GM19099 (cell line): ENCODE measurements around the gene SURF2.

Source experiments
- POLR2A ChIP-seq: IDR thresholded peaks from 3 replicates; pipeline ENCODE4 v1.6.1; 2011; ENCODE audit warnings: low read depth; ENCODE audit not compliant: insufficient read length; ENCODE audit errors: extremely low read depth

Gene SURF2

DNA sequence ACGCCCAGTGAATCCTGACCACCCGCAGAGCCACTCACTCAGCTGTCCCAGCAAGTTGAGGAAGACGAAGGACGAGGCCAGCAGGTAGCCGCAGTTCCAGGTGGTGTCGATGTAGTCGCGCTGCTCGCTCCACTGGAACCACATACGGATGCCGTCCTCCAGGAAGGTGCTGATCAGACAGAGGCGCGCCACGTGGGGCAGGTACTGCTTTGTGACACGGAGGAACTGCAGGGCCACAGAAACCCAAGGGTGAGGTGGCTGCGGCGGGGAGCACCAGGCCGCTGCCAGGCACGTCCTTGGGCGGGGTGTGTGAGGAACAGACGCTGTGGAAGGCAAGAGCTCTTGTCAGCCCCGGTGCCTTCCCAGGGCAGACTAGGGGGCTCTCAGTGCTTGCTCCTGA lies 10.9 kb downstream of the SURF2 start:
- no peak for TF ChIP-seq POLR2A

DNA sequence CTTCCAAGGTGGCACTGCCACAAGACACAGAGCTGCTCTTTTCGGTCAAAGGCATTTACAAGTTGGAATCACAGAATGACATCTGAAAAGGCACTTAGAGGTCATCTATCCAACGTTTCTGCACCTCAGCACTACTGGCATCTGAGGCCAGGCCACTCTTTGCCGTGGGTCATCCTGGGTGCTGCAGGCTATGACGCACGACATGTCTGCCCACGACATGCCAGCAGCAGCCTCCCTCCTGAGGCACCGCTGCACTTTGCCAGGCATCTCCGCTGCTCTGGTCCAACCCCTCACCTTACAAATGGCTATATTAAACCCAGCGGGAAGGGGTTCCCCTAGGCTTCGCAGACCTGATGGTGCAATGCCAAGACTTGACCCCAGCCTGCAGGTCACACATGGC lies 11.4 kb downstream of the SURF2 start:
- TF ChIP-seq POLR2A = no peak

DNA sequence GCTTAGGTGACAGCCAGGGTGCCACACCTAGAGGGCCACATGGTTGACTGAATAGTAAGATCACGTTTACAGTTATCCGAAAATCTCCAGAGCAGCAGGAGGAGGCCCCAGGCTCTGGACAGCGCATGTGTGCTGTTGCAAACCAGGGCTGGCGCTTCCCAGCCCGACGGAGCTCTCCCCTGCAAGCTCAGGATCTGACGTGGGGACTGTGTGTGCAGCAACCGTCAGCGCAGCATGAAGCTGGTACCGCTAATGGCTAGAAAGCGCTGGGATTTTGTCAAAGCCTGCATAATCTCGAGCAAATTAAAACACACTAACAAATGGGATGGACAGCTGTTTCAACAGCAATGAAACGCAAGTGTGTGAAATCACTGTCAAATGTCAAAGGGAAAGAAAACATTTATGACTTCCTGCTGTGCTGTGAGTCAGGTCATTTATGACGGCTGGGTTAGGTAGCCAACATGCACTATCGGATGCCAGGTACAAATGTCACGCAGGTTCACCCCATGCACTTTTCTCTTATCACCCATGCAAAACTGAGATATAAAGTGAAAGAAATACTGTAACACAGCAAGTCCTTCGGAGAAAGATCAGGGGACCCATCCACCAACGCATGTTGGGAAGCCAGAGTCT lies 12.0 kb downstream of the SURF2 start:
- no peak for TF ChIP-seq POLR2A

DNA sequence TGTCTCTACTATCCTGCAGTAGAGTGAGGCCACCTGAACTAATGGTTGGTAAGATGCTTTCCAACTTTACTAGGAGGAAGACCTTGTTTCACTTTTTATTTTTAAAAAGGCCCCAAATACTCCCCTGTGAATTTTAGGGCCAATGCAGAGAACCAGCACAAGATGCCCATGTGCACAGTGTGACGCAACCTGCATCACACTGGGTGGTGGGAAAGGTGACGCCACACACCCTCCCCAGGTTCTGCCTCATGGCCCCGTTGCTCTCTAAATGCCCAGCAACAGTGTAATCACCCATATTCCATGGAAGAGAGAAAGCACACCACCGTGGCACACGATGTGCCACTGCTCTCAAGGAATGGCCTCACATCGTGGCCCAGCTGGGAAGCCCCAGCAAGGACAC lies 13.1 kb downstream of the SURF2 start:
- no peak for TF ChIP-seq POLR2A

DNA sequence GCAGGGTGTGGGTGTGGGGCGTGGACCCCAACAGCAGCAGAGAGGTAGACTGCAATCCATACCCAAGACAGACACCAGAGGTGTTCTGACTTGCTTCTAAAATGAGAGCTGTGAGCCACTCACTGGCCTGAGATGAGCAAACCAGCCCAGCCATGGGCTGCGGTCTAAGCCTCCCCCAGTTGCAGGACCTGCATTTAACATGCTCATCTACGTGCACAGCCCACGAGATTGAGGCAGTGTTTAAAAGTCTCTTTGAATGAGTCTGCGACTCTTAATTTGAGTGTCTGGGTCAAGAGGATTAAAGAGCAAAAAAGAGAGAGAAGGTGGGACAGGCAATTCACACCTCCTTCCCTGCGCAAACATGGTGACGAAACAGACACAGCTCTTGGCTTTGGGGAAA lies 13.6 kb downstream of the SURF2 start:
- TF ChIP-seq POLR2A = no peak

DNA sequence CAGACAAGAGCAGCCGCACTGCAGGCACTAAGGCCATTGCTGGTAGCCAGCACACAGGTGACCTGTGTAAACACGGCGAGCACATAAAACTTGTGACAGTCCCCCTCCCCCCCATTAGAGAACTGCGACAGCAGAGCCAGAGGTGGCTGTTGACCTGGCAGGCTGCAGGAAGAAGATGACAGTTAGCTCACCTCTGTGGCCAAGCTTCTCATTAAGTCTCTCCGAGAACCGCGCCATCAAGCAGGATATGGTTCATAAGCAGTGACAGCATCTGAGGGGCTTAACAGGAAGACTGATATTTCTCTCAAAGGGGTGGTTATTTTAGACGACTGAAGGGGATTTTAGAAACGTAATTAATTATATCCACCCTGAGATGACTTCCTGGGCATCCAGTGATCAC lies 14.3 kb downstream of the SURF2 start:
- no peak for TF ChIP-seq POLR2A

DNA sequence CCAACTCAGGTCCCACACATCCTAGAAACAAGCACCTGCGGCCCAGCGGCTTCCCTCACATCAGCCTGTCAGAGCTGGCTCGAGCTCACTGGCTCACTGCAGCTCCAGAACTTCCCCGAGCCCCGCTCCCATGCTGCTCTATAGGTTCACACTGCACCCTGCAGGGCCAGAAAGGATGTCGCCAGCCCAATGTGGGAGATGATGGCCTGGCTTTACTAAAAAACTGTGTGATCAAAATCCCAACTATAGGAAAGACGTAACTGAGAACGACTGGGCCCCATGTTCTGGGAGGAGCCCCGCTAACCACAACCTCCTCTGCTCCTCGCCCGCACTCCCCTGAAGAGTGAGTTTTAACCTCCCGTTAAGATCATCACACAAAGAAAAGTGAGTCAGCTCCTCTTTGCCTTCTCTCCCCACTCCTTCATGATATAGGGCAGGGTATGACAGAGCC lies 14.9 kb downstream of the SURF2 start:
- TF ChIP-seq POLR2A = no peak

DNA sequence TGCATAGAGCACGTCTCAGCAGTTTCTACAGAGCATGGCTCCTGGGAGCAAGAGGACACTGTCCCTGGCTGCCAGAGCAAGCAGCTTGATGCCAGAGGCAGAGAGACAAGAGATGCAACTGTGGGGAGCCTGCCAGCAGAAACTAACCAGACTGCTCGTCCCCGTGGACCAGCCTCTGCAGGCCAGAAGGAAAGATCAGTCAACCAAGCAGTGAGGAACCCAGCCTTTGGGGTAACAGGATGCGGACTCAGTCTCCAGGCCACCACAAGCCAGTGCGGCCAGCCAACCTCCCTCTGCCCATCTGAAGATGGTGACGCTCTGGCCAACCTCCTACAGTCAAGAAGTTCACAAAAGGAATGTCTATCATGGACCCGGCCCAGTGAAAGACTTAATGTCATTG lies 15.8 kb downstream of the SURF2 start:
- no peak for TF ChIP-seq POLR2A

DNA sequence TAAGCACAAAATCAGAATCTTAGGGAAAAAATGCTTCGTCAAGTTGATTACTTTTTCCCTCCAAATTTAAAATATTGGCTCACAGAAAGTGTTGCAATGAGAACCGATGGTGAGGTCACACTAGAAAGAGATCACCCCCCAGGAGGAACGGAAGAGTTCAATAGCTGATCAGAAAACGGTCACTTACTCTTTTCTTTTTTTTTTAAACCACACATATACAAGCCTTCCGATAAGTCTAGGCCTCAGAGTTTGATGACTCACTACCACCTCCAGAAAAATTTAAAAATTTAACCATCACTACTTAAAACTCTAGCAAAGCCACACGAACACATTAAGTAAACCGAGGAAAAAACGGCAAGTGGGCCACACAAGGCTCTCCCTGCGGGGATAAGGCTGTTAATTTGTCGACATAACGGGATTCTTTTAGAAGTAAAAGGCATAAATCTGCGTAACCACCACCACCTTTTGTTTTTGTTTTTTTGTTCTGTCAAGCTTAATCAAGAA lies 18.3 kb downstream of the SURF2 start:
- no peak for TF ChIP-seq POLR2A

DNA sequence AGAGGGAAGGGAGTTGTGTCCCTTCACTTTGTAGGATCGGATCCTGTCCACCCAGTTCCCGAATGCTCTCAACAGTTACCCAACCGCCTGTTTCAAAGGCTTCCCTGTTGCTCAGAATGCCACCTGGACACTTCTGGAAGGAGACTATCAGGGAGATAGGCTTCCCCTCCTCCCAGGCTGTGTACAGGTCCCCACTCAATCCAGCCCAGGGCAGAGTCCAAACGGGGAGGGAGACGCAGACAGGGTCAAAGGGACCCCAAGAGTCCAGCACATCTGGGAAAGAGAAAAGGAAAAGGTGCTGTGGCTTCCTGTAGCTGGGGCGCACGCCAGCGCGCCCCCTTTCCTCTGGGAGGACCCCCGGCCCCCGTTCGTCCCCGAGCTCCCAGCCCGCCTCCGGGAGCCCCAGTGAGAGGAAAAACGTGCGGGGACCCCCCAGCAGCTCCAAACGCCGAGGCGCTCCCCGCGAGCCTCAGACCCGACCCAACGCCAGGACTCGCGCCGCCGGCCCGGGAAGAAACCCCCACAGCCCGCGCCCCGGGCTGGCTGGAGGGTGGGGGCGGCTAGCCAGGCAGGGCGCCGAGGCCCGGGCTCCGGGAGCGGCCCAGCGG lies 18.9 kb downstream of the SURF2 start:
- no peak for TF ChIP-seq POLR2A

DNA sequence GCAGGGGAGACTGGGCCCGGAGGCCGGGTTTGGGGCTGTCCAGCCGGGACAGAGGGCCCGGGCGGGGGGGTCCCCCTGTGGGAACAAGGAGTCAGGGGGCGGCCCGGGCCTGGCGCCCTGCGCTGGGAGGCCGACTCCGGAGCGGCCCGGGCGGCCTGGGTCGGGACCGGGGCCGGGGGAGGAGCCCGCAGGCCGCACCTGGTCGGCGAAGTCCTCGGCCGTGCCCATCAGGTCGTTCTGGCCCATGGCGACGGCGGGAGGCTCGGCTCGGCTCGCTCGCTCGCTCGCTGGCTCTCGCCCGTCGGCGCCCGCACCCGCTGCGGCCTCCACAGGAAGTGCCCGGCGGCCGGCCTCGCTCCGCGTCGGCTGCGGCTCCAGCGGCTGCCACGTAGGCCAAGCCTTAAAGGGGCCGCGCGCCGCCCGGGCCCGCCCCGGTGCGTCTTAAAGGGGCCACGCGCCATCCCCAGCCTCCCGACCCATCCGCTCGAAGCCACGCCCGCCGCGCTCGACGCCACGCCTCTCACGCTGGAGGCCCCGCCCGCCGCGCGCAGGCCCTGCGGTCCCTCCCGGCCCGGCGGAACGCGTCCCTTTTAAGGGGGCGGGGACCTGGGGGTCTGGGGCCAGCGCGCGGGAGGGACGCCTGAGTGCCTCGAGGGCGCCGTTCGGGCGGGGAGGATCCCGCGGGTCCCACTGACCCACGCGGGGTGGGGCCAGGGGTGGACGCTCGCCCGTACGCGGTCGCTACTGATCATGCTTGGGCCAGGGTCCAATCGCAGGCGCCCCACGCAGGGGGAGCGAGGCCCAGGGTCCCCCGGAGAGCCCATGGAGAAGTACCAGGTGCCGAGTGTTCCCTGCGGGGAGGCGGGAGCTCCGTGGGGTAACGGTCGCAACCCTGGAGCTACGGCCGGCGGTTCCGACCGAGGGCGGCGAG lies 19.6 kb downstream of the SURF2 start, which contains the start of the genes STKLD1 and SURF4:
Gene STKLD1 (plus strand): TSS at position 643 of the 931 bp plus-strand sequence. CDS start 108 bp downstream, at position 751.
Gene SURF4 (minus strand): TSS at position 337 of the 931 bp plus-strand sequence. CDS start 91 bp downstream, at position 246.
- TF ChIP-seq POLR2A = peak; percentile 88

DNA sequence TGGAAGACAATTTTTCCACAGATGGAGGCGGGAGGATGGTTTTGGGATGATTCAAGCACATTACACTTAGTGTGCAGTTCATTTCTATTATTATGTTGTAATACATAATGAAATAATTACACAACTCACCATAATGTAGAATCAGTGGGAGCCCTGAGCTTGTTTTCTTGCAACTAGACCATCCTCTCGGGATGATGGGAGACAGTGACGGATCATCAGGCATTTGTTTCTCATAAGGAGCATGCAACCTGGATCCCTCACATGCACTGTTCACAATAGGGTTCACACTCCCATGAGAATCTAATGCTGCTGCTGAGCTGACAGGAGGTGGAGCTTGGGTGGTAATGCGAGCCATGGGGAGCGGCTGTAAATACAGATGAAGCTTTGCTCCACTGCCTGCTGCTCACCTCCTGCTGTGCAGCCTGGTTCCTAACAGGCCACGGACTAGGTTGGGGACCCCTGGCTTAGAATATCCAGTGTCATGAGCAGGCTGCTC lies 21.4 kb downstream of the SURF2 start:
- TF ChIP-seq POLR2A = no peak

DNA sequence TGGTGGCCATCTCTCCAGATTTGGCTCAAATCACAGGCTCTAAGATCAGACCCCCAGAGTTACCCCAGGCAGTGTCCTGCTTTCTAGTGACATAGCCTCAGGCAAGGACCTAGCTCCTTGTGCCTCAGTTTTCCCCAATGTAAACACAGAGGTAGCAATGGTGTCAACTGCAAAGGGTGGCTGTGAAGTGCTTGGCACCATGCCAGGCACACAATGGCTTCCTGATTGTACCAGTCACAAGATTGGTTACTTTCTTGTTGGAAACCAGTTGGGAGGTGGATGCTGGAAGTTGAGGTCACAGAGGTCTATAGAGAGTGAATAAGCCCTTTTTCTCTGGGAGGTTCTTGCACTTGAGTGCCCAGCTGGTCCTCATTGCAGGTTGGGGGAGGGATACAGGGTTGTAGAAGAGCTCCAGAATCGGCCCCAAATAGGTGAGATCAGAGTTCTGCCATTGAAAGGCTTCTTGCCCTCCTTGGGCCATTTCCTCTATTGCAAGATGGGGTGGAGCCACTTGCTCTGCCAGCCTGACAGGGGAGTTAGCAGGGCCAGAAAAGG lies 22.1 kb downstream of the SURF2 start:
- TF ChIP-seq POLR2A = no peak

DNA sequence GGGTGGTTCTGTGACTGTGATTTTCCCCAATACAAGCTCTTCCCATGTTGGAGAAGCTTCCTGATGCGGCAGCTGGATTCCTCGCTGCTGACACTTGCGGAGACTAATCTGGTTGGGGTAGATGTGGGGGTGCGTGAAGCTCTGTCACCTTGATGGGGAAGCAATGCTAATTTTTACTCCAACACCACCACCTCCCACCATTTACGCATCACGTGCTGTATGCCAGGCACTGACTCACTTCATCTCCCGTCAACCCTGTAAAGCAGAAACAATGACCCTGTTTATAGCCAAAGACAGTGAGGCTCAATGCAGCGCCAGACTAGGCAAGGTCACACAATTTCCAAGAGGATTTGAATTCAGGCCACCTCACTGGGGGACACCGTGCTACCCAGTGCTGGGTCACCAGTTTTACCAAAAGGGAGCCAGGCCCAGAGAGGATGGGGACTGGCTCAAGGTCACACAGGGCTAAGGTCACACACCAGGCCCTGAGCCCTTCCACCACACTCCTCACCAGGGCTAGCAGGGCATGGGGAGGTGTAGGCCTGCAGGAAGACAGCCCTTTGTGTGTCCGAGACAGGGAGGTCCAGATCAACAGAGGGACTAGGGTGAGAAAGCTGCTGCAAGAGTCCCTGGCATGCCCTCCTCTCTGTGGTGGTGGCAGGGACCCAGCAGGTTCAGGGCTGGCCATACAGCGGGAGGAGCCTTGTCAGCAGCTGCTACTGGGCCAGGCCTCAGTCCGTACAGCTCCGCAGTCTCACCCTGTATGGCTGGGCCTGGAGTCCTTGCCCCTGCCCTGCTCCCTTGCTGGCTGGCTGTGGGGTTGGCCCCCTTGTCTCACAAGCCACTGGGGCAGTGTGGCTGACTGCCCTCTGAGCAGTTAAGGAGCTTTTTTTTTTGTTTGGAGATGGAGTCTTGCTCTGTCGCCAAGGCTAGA lies 23.1 kb downstream of the SURF2 start:
- TF ChIP-seq POLR2A = no peak

DNA sequence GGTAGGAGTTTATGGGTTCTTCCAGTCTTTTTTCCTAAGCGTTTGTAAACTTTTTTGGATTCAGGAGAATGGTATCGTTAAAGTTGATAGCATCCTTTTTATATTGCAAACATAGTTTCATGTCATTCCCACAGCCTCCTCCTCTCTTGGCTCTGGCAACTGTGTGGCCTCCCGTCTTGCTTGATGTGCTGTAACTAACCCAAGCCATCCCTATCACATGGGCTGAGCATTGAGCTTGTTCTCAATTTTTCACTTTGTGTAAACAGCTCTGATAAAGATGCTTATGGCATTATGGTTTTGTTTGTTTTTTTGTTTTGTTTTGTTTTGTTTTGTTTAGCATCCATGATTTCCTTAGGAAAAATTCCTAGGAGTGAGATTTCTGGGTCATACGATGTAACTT lies 24.4 kb downstream of the SURF2 start:
- no peak for TF ChIP-seq POLR2A
